ENCODE results near the gene ZNF385B.

GRCh38 chr2:179554639-179555386 lies 306.6 kb downstream of the ZNF385B start:
- TF ChIP-seq, protein P1, sequence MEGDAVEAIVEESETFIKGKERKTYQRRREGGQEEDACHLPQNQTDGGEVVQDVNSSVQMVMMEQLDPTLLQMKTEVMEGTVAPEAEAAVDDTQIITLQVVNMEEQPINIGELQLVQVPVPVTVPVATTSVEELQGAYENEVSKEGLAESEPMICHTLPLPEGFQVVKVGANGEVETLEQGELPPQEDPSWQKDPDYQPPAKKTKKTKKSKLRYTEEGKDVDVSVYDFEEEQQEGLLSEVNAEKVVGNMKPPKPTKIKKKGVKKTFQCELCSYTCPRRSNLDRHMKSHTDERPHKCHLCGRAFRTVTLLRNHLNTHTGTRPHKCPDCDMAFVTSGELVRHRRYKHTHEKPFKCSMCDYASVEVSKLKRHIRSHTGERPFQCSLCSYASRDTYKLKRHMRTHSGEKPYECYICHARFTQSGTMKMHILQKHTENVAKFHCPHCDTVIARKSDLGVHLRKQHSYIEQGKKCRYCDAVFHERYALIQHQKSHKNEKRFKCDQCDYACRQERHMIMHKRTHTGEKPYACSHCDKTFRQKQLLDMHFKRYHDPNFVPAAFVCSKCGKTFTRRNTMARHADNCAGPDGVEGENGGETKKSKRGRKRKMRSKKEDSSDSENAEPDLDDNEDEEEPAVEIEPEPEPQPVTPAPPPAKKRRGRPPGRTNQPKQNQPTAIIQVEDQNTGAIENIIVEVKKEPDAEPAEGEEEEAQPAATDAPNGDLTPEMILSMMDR (IDR thresholded peaks at IDR 0.05) = no peak
- TF ChIP-seq POLR2AphosphoS5 (IDR thresholded peaks at IDR 0.05) = no peak
